Endothelial cell of umbilical vein (primary cell): ENCODE data around the gene AZU1. TPM values are rescaled to one million over a fixed set of nuclear protein-coding genes. Genes with fewer than 3 reads are reported as not detected.

ENCODE experiments used
- BruUV-seq: library from RNA; stranded (reverse); fragments of 400-500 nt; replicated peaks from 2 replicates; lab custom pipeline; 2021; lab: Mats Ljungman, UMichigan
- CTCF ChIA-PET: fragments of 300-600, 350-600 bp; sonication (Branson Sonifier 250); formaldehyde crosslinking; loops from one replicate; lab custom pipeline; 2021; ENCODE audit warnings: antibody characterized with exemption, inconsistent platforms; lab: Charles Lee
- POLR2A ChIA-PET: fragments of 300-600, 350-600 bp; sonication (Branson Sonifier 250); formaldehyde crosslinking; loops from one replicate; lab custom pipeline; 2021; ENCODE audit warnings: antibody characterized with exemption, inconsistent platforms; lab: Charles Lee
- DNase-seq: peaks from one replicate; pipeline ENCODE4 v3.0.0-alpha.2; 2011; ENCODE audit warnings: low read depth, low spot score
- FAIRE-seq: peaks from 2 replicates; lab custom pipeline; 2011; peaks lifted over from hg19 to GRCh38; lab: Jason Lieb, UNC
- H2AFZ ChIP-seq: 2 replicates; pipeline ENCODE4 v1.6.0; 2012; ENCODE audit warnings: low read depth, low read length, control low read depth, inconsistent platforms
- H3K27ac ChIP-seq: 2 replicates; pipeline ENCODE4 v1.5.1; 2011; ENCODE audit warnings: low read depth, mild to moderate bottlenecking, control low read depth, low read length, moderate library complexity; ENCODE audit not compliant: insufficient read depth
- H3K27me3 ChIP-seq, 2 experiments: 2 replicates each; pipeline versions ENCODE4 v1.6.0 to v1.6.1; 2011; ENCODE audit warnings: low read length in 2 of 2, mixed read lengths in 1 of 2; ENCODE audit not compliant: control insufficient read depth in 2 of 2, insufficient read depth in 2 of 2
- H3K36me3 ChIP-seq, 2 experiments: 2 replicates in 1 of 2; 3 replicates in 1 of 2; pipeline ENCODE4 v1.5.1; 2011; ENCODE audit warnings: low read length in 2 of 2, mild to moderate bottlenecking in 1 of 2, moderate library complexity in 1 of 2; ENCODE audit not compliant: control insufficient read depth in 2 of 2, insufficient read depth in 2 of 2; ENCODE audit errors: extremely low read depth in 1 of 2
- H3K4me1 ChIP-seq: 3 replicates; pipeline ENCODE4 v1.5.1; 2011; ENCODE audit warnings: mild to moderate bottlenecking, low read length; ENCODE audit not compliant: control insufficient read depth, insufficient read depth; ENCODE audit errors: extremely low read depth
- H3K4me2 ChIP-seq: 2 replicates; pipeline ENCODE4 v1.6.1; 2011; ENCODE audit warnings: low read length, control low read depth, mixed read lengths; ENCODE audit not compliant: insufficient read depth
- H3K4me3 ChIP-seq, 3 experiments: fragments of 200-600 bp in 1 of 3; sonication (generic), shearing (Covaris generic) in 1 of 3; replicated peaks in 1 of 3; 2 replicates each; pipeline ENCODE4 v1.5.1; 2011 to 2016; ENCODE audit warnings: control low read depth in 3 of 3, low read length in 3 of 3, mild to moderate bottlenecking in 2 of 3, inconsistent platforms in 1 of 3, low read depth in 1 of 3, moderate library complexity in 1 of 3; ENCODE audit not compliant: insufficient read depth in 1 of 3
- H3K79me2 ChIP-seq: 2 replicates; pipeline ENCODE4 v1.6.0; 2012; ENCODE audit warnings: low read length, inconsistent platforms; ENCODE audit not compliant: control insufficient read depth, insufficient read depth
- H3K9ac ChIP-seq: replicated peaks from 2 replicates; pipeline ENCODE3; 2011; ENCODE audit warnings: low read length, control low read depth; ENCODE audit not compliant: insufficient read depth; ENCODE audit errors: extremely low read depth
- H3K9me1 ChIP-seq: replicated peaks from 3 replicates; pipeline ENCODE4 v1.6.0; 2011; ENCODE audit warnings: mild to moderate bottlenecking, low read length; ENCODE audit not compliant: control insufficient read depth, insufficient read depth; ENCODE audit errors: extremely low read depth
- H3K9me3 ChIP-seq: replicated peaks from 2 replicates; pipeline ENCODE4 v1.5.1; 2012; ENCODE audit warnings: low read length, inconsistent platforms; ENCODE audit not compliant: control insufficient read depth, insufficient read depth
- H4K20me1 ChIP-seq: replicated peaks from 2 replicates; pipeline ENCODE3; 2011; ENCODE audit warnings: mild to moderate bottlenecking, low read length; ENCODE audit not compliant: control insufficient read depth, insufficient read depth; ENCODE audit errors: extremely low read depth
- EZH2 ChIP-seq: IDR thresholded peaks from 2 replicates; pipeline ENCODE4 v1.6.1; 2012; ENCODE audit warnings: borderline replicate concordance, low read depth, mild to moderate bottlenecking, moderate library complexity, low read length, inconsistent platforms; ENCODE audit not compliant: severe bottlenecking
- FOS ChIP-seq: IDR thresholded peaks from 2 replicates; pipeline ENCODE4 v1.6.1; 2011; ENCODE audit warnings: mild to moderate bottlenecking, low read length, moderate library complexity, borderline replicate concordance; ENCODE audit not compliant: insufficient read depth
- GATA2 ChIP-seq: IDR thresholded peaks from 2 replicates; pipeline ENCODE4 v1.7.0; 2011; ENCODE audit warnings: low read depth, mild to moderate bottlenecking, moderate library complexity, mixed read lengths, low read length; ENCODE audit not compliant: insufficient read length, insufficient read depth
- JUN ChIP-seq: IDR thresholded peaks from 2 replicates; pipeline ENCODE4 v1.6.1; 2011; ENCODE audit warnings: borderline replicate concordance, low read depth; ENCODE audit not compliant: insufficient read length, insufficient read depth
- MYC ChIP-seq: IDR thresholded peaks from one replicate; pipeline ENCODE4 v1.6.1; 2011; ENCODE audit warnings: mild to moderate bottlenecking, low read depth, low read length
- POLR2A ChIP-seq: IDR thresholded peaks from 2 replicates; pipeline ENCODE4 v1.6.1; 2012; ENCODE audit warnings: low read depth, mild to moderate bottlenecking, control low read depth, low read length
- POLR2AphosphoS5 ChIP-seq: IDR thresholded peaks from 2 replicates; pipeline ENCODE4 v1.6.1; 2012; ENCODE audit warnings: low read depth, mild to moderate bottlenecking, control low read depth, low read length, moderate library complexity; ENCODE audit not compliant: insufficient read depth
- dilution Hi-C: fragments of 300-500 bp; cut with MboI; formaldehyde crosslinking; loops from one replicate; pipeline ENCODE4 v1.15.0; 2019; ENCODE audit warnings: low sequenced_read_pairs; ENCODE audit not compliant: extremely low pct_ligation_motif_present
- intact Hi-C: fragments of 100-400 bp; cut with micrococcal nuclease; formaldehyde crosslinking; loops from one replicate; pipeline ENCODE4 v1.10.0; 2022
- polyA plus RNA-seq, 4 experiments: library from polyadenylated mRNA; depleted of rRNA in 3 of 4; stranded (reverse) in 3 of 4; unstranded in 1 of 4; fragments of >200 nt; gene quantifications; 2 replicates each; pipeline versions ENCODE4 v1.2.1 to v1.2.3, GENCODE V29; 2011 to 2012; ENCODE audit warnings: missing spikeins in 1 of 4
- total RNA-seq: library from RNA; stranded (reverse); gene quantifications from 2 replicates; pipeline ENCODE4 v1.2.3, GENCODE V29; 2021
- TF ChIP-seq, protein P1 (sequence below), 2 donors: IDR thresholded peaks; 1 replicate in 1 of 2; 2 replicates in 1 of 2; pipeline ENCODE4 v1.5.1; 2011; ENCODE audit warnings: low read length in 2 of 2, mild to moderate bottlenecking in 2 of 2, moderate library complexity in 2 of 2, control low read depth in 1 of 2, inconsistent platforms in 1 of 2, low read depth in 1 of 2; ENCODE audit not compliant: insufficient read depth in 1 of 2; ENCODE audit errors: extremely low read depth in 1 of 2
- TF ChIP-seq, protein P2 (sequence below): IDR thresholded peaks from 2 replicates; pipeline ENCODE4 v1.6.1; 2011; ENCODE audit not compliant: insufficient read depth, insufficient read length

AZU1 gene
- total and polyA plus RNA-seq, 2 donors (not counting 3 experiments of a cell fraction or from before 2014, with no cell fraction given) = 0.12 TPM; not detected in 1

DNA sequence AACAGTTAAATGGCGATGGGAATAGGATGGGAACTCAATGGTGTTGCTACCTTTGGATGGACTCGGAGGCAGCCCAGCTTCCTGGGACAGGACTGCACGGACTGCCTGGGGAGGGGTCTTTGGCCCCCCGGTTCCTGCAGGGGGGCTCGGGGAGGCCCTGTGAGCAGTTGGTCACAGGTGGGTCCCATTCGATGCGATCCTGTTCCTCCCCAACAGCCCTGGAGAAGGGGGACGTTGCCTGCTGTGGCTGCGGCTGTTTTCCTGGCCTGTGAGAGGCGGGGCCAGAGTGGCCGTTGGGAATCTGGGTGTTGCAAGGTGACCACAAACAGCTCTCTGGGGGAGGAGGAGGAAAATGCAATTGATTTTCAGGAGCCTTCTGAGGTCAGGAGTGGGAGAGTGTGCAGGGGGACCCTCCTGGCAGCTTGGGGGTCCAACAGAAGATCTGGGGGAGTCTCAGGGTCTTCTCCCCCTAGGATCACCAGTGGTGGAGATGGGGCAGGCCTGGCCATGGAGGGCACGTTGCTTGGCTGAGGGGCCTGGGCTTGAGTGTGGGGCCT lies 4.0 kb upstream of the AZU1 start:
- no TSS peak for BruUV-seq
- DNase-seq (no peak), FAIRE-seq (no peak)
- intact Hi-C loops = no loop called here
- Histone ChIP-seq H3K79me2 (no peaks in the 10 kb centered on the region), H3K27ac (no peak overlapping the region), H3K36me3 (no peaks in the 10 kb centered on the region), H3K4me1 (no peaks in the 10 kb centered on the region), H3K9me3 (no peaks in the 10 kb centered on the region), H3K27me3 (no peaks in the 10 kb centered on the region), H4K20me1 (no peaks in the 10 kb centered on the region), H3K9me1 (no peaks in the 10 kb centered on the region), H2AFZ (no peak overlapping the region), H3K4me3 (no peak overlapping the region), H3K9ac (no peak overlapping the region), H3K4me2 (no peak overlapping the region)
- ChIA-PET CTCF (no interaction called here), POLR2A (no interaction called here)
- dilution Hi-C loops = no loop called here
- TF ChIP-seq FOS (no peak), EZH2 (no peak), JUN (no peak), GATA2 (no peak), MYC (no peak), POLR2A (no peak), POLR2AphosphoS5 (no peak)
- TF ChIP-seq, protein P1, sequence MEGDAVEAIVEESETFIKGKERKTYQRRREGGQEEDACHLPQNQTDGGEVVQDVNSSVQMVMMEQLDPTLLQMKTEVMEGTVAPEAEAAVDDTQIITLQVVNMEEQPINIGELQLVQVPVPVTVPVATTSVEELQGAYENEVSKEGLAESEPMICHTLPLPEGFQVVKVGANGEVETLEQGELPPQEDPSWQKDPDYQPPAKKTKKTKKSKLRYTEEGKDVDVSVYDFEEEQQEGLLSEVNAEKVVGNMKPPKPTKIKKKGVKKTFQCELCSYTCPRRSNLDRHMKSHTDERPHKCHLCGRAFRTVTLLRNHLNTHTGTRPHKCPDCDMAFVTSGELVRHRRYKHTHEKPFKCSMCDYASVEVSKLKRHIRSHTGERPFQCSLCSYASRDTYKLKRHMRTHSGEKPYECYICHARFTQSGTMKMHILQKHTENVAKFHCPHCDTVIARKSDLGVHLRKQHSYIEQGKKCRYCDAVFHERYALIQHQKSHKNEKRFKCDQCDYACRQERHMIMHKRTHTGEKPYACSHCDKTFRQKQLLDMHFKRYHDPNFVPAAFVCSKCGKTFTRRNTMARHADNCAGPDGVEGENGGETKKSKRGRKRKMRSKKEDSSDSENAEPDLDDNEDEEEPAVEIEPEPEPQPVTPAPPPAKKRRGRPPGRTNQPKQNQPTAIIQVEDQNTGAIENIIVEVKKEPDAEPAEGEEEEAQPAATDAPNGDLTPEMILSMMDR (IDR thresholded peaks at IDR 0.05; ENCODE audit: extremely low read depth in 1 of 2, insufficient read depth in 1 of 2, low read depth in 1 of 2, low read length in 2 of 2) = no peak
- TF ChIP-seq, protein P2, sequence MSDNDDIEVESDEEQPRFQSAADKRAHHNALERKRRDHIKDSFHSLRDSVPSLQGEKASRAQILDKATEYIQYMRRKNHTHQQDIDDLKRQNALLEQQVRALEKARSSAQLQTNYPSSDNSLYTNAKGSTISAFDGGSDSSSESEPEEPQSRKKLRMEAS = no peak
